Neuronal stem cell (in vitro differentiated cells): ENCODE results near the gene GLI3.
A peak's percentile ranks its signal among the peaks of the same experiment; 100 is the strongest.

Experiments
- DNase-seq: peaks from one replicate; pipeline ENCODE4 v3.0.0-alpha.2; 2013; ENCODE audit warnings: low spot score
- H2AFZ ChIP-seq: one replicate; pipeline ENCODE4 v1.6.1; 2013; ENCODE audit warnings: mild to moderate bottlenecking, low read length, inconsistent platforms
- H2AK5ac ChIP-seq: 2 replicates; pipeline ENCODE4 v1.6.1; 2013; ENCODE audit warnings: low read depth, mild to moderate bottlenecking, inconsistent platforms, low read length, moderate library complexity, mixed read lengths
- H2BK120ac ChIP-seq: 2 replicates; pipeline ENCODE4 v1.6.1; 2013; ENCODE audit warnings: low read depth, mild to moderate bottlenecking, inconsistent platforms, low read length, moderate library complexity, mixed read lengths
- H2BK12ac ChIP-seq: one replicate; pipeline ENCODE4 v1.6.1; 2013; ENCODE audit warnings: low read length, inconsistent platforms
- H2BK15ac ChIP-seq: 2 replicates; pipeline ENCODE4 v1.6.1; 2013; ENCODE audit warnings: mild to moderate bottlenecking, low read length, inconsistent platforms, mixed read lengths
- H2BK5ac ChIP-seq: one replicate; pipeline ENCODE4 v1.6.1; 2013; ENCODE audit warnings: inconsistent platforms, mild to moderate bottlenecking, low read length, moderate library complexity
- H3K14ac ChIP-seq: one replicate; pipeline ENCODE4 v1.6.1; 2013; ENCODE audit warnings: low read length, inconsistent platforms
- H3K18ac ChIP-seq: 2 replicates; pipeline ENCODE4 v1.6.1; 2013; ENCODE audit warnings: low read length, inconsistent platforms
- H3K23ac ChIP-seq: 2 replicates; pipeline ENCODE4 v1.6.1; 2013; ENCODE audit warnings: low read depth, mild to moderate bottlenecking, mixed read lengths, low read length, inconsistent platforms; ENCODE audit not compliant: poor library complexity
- H3K27ac ChIP-seq: replicated peaks from 3 replicates; pipeline ENCODE4 v1.5.1; 2013; ENCODE audit warnings: low read length, inconsistent platforms
- H3K27me3 ChIP-seq, 3 experiments: 2 replicates each; pipeline ENCODE4 v1.6.1; 2013; ENCODE audit warnings: low read length in 3 of 3, mild to moderate bottlenecking in 2 of 3, inconsistent platforms in 1 of 3, low read depth in 1 of 3, mixed read lengths in 1 of 3, moderate library complexity in 1 of 3; ENCODE audit not compliant: control insufficient read depth in 3 of 3, insufficient read depth in 3 of 3
- H3K36me3 ChIP-seq, 2 donors: replicated peaks in 1 of 2; 2 replicates each; pipeline ENCODE4 v1.6.1; 2013; ENCODE audit warnings: low read length in 2 of 2; ENCODE audit not compliant: control insufficient read depth in 2 of 2, insufficient read depth in 2 of 2
- H3K4ac ChIP-seq: 2 replicates; pipeline ENCODE4 v1.6.1; 2013; ENCODE audit warnings: inconsistent platforms, mild to moderate bottlenecking, low read length, moderate library complexity
- H3K4me1 ChIP-seq, 2 donors: 1 replicate in 1 of 2; 2 replicates in 1 of 2; pipeline ENCODE4 v1.6.1; 2013; ENCODE audit warnings: low read length in 2 of 2, low read depth in 1 of 2; ENCODE audit not compliant: control insufficient read depth in 2 of 2, insufficient read depth in 1 of 2
- H3K4me2 ChIP-seq: one replicate; pipeline ENCODE4 v1.6.1; 2013; ENCODE audit warnings: mild to moderate bottlenecking, low read length, inconsistent platforms; ENCODE audit not compliant: insufficient read depth, poor library complexity, severe bottlenecking
- H3K4me3 ChIP-seq, 2 donors: 2 replicates each; pipeline ENCODE4 v1.5.1; 2013; ENCODE audit warnings: low read length in 2 of 2, mild to moderate bottlenecking in 2 of 2, inconsistent platforms in 1 of 2, moderate library complexity in 1 of 2
- H3K79me1 ChIP-seq: one replicate; pipeline ENCODE4 v1.6.1; 2013; ENCODE audit warnings: low read depth, mild to moderate bottlenecking, inconsistent platforms, low read length, moderate library complexity
- H3K9ac ChIP-seq: one replicate; pipeline ENCODE4 v1.6.1; 2013; ENCODE audit warnings: mild to moderate bottlenecking, low read depth, low read length, inconsistent platforms; ENCODE audit not compliant: poor library complexity
- H3K9me3 ChIP-seq, 2 donors: replicated peaks in 1 of 2; 2 replicates each; pipeline versions ENCODE3 to v1.6.1; 2013; ENCODE audit warnings: low read length in 2 of 2, mild to moderate bottlenecking in 2 of 2, inconsistent platforms in 1 of 2, low read depth in 1 of 2, mixed read lengths in 1 of 2, moderate library complexity in 1 of 2; ENCODE audit not compliant: control insufficient read depth in 2 of 2, insufficient read depth in 1 of 2
- H4K8ac ChIP-seq: one replicate; pipeline ENCODE4 v1.6.1; 2013; ENCODE audit warnings: low read depth, mild to moderate bottlenecking, inconsistent platforms, low read length, moderate library complexity
- H4K91ac ChIP-seq: one replicate; pipeline ENCODE4 v1.6.1; 2013; ENCODE audit warnings: low read length, low read depth, mild to moderate bottlenecking, inconsistent platforms; ENCODE audit not compliant: poor library complexity
- WGBS, 2 donors: extraction: QIAGEN DNeasy Blood & Tissue Kit; methylation state at CpG; one replicate each; pipeline ENCODE4 v1.1.7; 2013; ENCODE audit warnings: missing lambda C conversion rate in 2 of 2, mixed read lengths in 1 of 2; ENCODE audit not compliant: insufficient read length in 2 of 2, insufficient replicate concordance in 1 of 2; ENCODE audit errors: extremely low coverage in 2 of 2; 5-methylcytosine and 5-hydroxymethylcytosine counted together

GLI3 gene

DNA sequence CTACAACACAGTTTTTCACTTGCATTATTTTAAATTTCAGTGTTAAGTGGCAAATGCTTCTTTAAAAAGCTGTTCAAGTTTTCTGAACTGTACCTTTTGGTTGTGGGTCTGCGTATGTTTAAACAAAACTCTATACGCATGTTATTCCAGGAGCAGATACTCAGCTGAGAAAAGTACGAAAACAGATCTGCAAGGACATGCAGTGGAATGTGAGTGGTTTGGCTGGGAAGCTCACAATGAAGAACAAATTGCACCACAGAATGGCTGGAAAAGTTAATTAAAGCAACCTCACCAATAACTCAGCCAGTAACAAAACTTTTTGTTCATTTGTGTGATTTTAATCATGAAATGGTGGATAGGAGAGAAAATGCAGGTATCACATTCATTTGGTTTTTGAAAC is 17.6 kb downstream of the GLI3 start:
- Histone ChIP-seq H2BK15ac (no peak overlapping the region), H3K36me3 (peaks cover 10 to 77% of the 10 kb centered on the region in 2 donors), H3K27me3 (no peaks in the 10 kb centered on the region), H3K23ac (no peak overlapping the region), H2AK5ac (no peak overlapping the region), H3K4me2 (no peak overlapping the region), H4K91ac (no peak overlapping the region), H3K27ac (peak overlapping the region; percentile 36), H3K18ac (no peak overlapping the region), H3K9me3 (no peaks in the 10 kb centered on the region), H2BK5ac (no peak overlapping the region), H3K4me3 (no peak overlapping the region), H3K14ac (no peak overlapping the region), H4K8ac (no peak overlapping the region), H2BK12ac (no peak overlapping the region), H3K9ac (no peak overlapping the region), H2BK120ac (no peak overlapping the region), H2AFZ (no peak overlapping the region), H3K79me1 (no peaks in the 10 kb centered on the region), H3K4me1 (peaks cover 35 to 47% of the 10 kb centered on the region in 2 donors), H3K4ac (no peak overlapping the region)
- DNase-seq = no peak
- no CpG with 5 or more reads among the region's 3 CpGs for WGBS, 2 donors

- no peak for DNase-seq
- Histone ChIP-seq H3K23ac (no peak overlapping the region), H2BK15ac (no peak overlapping the region), H3K4me3 (no peak overlapping the region), H3K9me3 (no peaks in the 10 kb centered on the region), H4K91ac (no peak overlapping the region), H3K27me3 (no peaks in the 10 kb centered on the region), H3K4me1 (peaks cover 39 to 45% of the 10 kb centered on the region in 2 donors), H3K4ac (no peak overlapping the region), H3K4me2 (no peak overlapping the region), H3K14ac (no peak overlapping the region), H3K36me3 (peaks cover 10 to 81% of the 10 kb centered on the region in 2 donors), H4K8ac (no peak overlapping the region), H3K18ac (no peak overlapping the region), H3K79me1 (no peaks in the 10 kb centered on the region), H2AFZ (no peak overlapping the region), H3K9ac (no peak overlapping the region), H3K27ac (no peak overlapping the region), H2AK5ac (no peak overlapping the region), H2BK120ac (no peak overlapping the region), H2BK5ac (no peak overlapping the region), H2BK12ac (no peak overlapping the region)
- no CpG with 5 or more reads among the region's 2 CpGs for WGBS, 2 donors
Measured at GRCh38 chr7:42218248-42218647, 18.8 kb downstream of the GLI3 start.

GRCh38 chr7:42217548-42217947 is 19.5 kb downstream of the GLI3 start:
- no peak overlapping the region for H3K23ac ChIP-seq
- no peak overlapping the region for H2BK12ac ChIP-seq
- H3K36me3 ChIP-seq = peaks cover 10 to 81% of the 10 kb centered on the region in 2 donors
- no peak overlapping the region for H3K4me2 ChIP-seq
- no peak overlapping the region for H2BK120ac ChIP-seq
- no peaks in the 10 kb centered on the region for H3K79me1 ChIP-seq
- no peak overlapping the region for H2BK5ac ChIP-seq
- WGBS, 2 donors = no CpG with 5 or more reads among the region's 5 CpGs
- no peak overlapping the region for H2AK5ac ChIP-seq
- peak overlapping the region; percentile 31 for H3K27ac ChIP-seq
- H3K27me3 ChIP-seq = no peaks in the 10 kb centered on the region
- no peak overlapping the region for H3K14ac ChIP-seq
- H3K4me3 ChIP-seq = no peak overlapping the region
- H2BK15ac ChIP-seq = no peak overlapping the region
- H4K8ac ChIP-seq = no peak overlapping the region
- H2AFZ ChIP-seq = no peak overlapping the region
- no peak overlapping the region for H4K91ac ChIP-seq
- H3K9ac ChIP-seq = no peak overlapping the region
- no peaks in the 10 kb centered on the region for H3K9me3 ChIP-seq
- H3K4ac ChIP-seq = no peak overlapping the region
- H3K18ac ChIP-seq = no peak overlapping the region
- DNase-seq = no peak
- peaks cover 39 to 44% of the 10 kb centered on the region in 2 donors for H3K4me1 ChIP-seq

DNA sequence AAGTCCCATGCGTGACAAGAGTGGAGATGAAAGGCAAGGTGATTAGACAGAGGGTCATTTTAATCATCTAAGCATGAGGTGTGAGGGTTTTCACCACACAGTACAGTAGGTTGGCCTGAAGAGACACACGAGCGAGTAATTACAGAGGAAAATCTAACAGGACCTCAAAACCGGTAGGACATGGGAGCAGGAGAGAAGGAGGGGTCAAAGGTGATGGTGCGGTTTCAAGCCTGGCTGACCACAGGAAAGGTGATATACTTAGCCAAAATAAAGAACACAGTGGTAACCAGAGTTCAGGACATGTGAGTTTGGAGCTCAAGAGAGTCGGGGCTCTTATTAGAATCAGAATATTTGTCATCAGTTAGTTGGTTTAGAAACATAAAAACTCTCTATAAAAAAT is 20.0 kb downstream of the GLI3 start:
- no peak overlapping the region for H2AFZ ChIP-seq
- no peak overlapping the region for H2BK120ac ChIP-seq
- H3K14ac ChIP-seq = no peak overlapping the region
- H3K9ac ChIP-seq = no peak overlapping the region
- H2AK5ac ChIP-seq = no peak overlapping the region
- H3K18ac ChIP-seq = no peak overlapping the region
- peaks cover 39% of the 10 kb centered on the region in 2 donors for H3K4me1 ChIP-seq
- no peak overlapping the region for H3K4me2 ChIP-seq
- H3K4ac ChIP-seq = no peak overlapping the region
- no peaks in the 10 kb centered on the region for H3K79me1 ChIP-seq
- peak overlapping the region; percentile 39 for H3K27ac ChIP-seq
- no peak overlapping the region for H3K4me3 ChIP-seq
- no peak overlapping the region for H2BK5ac ChIP-seq
- no peak overlapping the region for H4K8ac ChIP-seq
- H2BK12ac ChIP-seq = no peak overlapping the region
- H2BK15ac ChIP-seq = no peak overlapping the region
- no peak overlapping the region for H4K91ac ChIP-seq
- peaks cover 10 to 84% of the 10 kb centered on the region in 2 donors for H3K36me3 ChIP-seq
- no CpG with 5 or more reads among the region's 6 CpGs for WGBS, 2 donors
- no peaks in the 10 kb centered on the region for H3K9me3 ChIP-seq
- no peak overlapping the region for H3K23ac ChIP-seq
- H3K27me3 ChIP-seq = no peaks in the 10 kb centered on the region
- no peak for DNase-seq
